K562 (cell line): ENCODE measurements around the gene AAGAB. TPM values are rescaled to one million over a fixed set of nuclear protein-coding genes. Genes with fewer than 3 reads are reported as not detected.

ENCODE experiments used
- ATAC-seq: fragments of 200-7000 bp; cut with Tn5 transposase; 3 replicates; pipeline ENCODE4 v1.9.1; 2020; ENCODE audit warnings: moderate library complexity
- BruUV-seq: library from RNA; stranded (reverse); fragments of 400-500 nt; replicated peaks from 2 replicates; lab custom pipeline; 2021; lab: Mats Ljungman, UMichigan
- CTCF ChIA-PET: fragments of 300-600 bp; formaldehyde crosslinking; extraction: SDS; loops from one replicate; lab custom pipeline; 2021; ENCODE audit warnings: low intra/inter-chr PET ratio; lab: Yijun Ruan, JAX
- POLR2A ChIA-PET: fragments of 300-600, 350-650 bp; sonication (Branson Sonifier 250); formaldehyde crosslinking; extraction: SDS; loops from one replicate; lab custom pipeline; 2021; ENCODE audit warnings: antibody characterized with exemption, inconsistent platforms; lab: Yijun Ruan, JAX
- DNase-seq, 4 experiments: peaks; one replicate each; pipeline versions ENCODE4 v3.0.0 to v3.0.0-alpha.2; 2011 to 2018; ENCODE audit warnings: low spot score in 3 of 4, mixed read lengths in 3 of 4; ENCODE audit errors: extremely low read depth in 1 of 4
- FAIRE-seq: peaks from 2 replicates; lab custom pipeline; 2011; peaks lifted over from hg19 to GRCh38; lab: Jason Lieb, UNC
- H2AFZ ChIP-seq: 2 replicates; pipeline ENCODE4 v1.6.0; 2011; ENCODE audit warnings: low read depth, low read length, control low read depth, inconsistent platforms
- H3K27ac ChIP-seq: fragments of 200-600 bp; 3 replicates; pipeline ENCODE4 v1.8.0; 2011; ENCODE audit warnings: low read depth, mild to moderate bottlenecking, control low read depth, inconsistent platforms, low read length, moderate library complexity, mixed read lengths; ENCODE audit errors: extremely low read depth
- H3K27me3 ChIP-seq, 2 experiments: fragments of 300-600 bp in 1 of 2; 2 replicates in 1 of 2; 3 replicates in 1 of 2; pipeline versions ENCODE4 v1.6.0 to v1.8.0; 2011; ENCODE audit warnings: inconsistent platforms in 2 of 2, low read length in 2 of 2, mild to moderate bottlenecking in 1 of 2, mixed read lengths in 1 of 2, moderate library complexity in 1 of 2; ENCODE audit not compliant: control insufficient read depth in 2 of 2, insufficient read depth in 2 of 2
- H3K36me3 ChIP-seq: fragments of 300-600 bp; 3 replicates; pipeline ENCODE4 v1.8.0; 2011; ENCODE audit warnings: mild to moderate bottlenecking, low read length, inconsistent platforms; ENCODE audit not compliant: control insufficient read depth, insufficient read depth
- H3K4me1 ChIP-seq, 2 experiments: fragments of 200-600 bp in 1 of 2; replicated peaks in 1 of 2; 2 replicates in 1 of 2; 3 replicates in 1 of 2; pipeline versions ENCODE4 v1.5.1 to v1.8.0; 2011; ENCODE audit warnings: inconsistent platforms in 2 of 2, low read length in 2 of 2, mild to moderate bottlenecking in 1 of 2, mixed read lengths in 1 of 2, moderate library complexity in 1 of 2; ENCODE audit not compliant: control insufficient read depth in 2 of 2, insufficient read depth in 2 of 2
- H3K4me2 ChIP-seq: 2 replicates; pipeline ENCODE4 v1.6.1; 2011; ENCODE audit warnings: low read length, control low read depth, inconsistent platforms, mixed read lengths; ENCODE audit not compliant: insufficient read depth
- H3K4me3 ChIP-seq: fragments of 200-600 bp; sonication (generic), shearing (Covaris generic); 2 replicates; pipeline ENCODE4 v1.5.1; 2016; ENCODE audit warnings: control low read depth, inconsistent platforms
- H3K79me2 ChIP-seq: fragments of 200-600 bp; 3 replicates; pipeline ENCODE4 v1.8.0; 2011; ENCODE audit warnings: low read length, inconsistent platforms; ENCODE audit not compliant: control insufficient read depth, insufficient read depth
- H3K9ac ChIP-seq, 2 experiments: 2 replicates each; pipeline versions ENCODE4 v1.6.0 to v1.6.1; 2011; ENCODE audit warnings: low read depth in 2 of 2, low read length in 2 of 2, control low read depth in 1 of 2, inconsistent platforms in 1 of 2, mild to moderate bottlenecking in 1 of 2, mixed read lengths in 1 of 2; ENCODE audit not compliant: insufficient read depth in 1 of 2
- H3K9me1 ChIP-seq: one replicate; pipeline ENCODE4 v1.6.0; 2011; ENCODE audit warnings: inconsistent platforms, mild to moderate bottlenecking, low read length, moderate library complexity; ENCODE audit not compliant: control insufficient read depth, insufficient read depth
- H3K9me3 ChIP-seq: replicated peaks from 2 replicates; pipeline ENCODE4 v1.5.1; 2011; ENCODE audit warnings: low read depth, low read length, inconsistent platforms; ENCODE audit not compliant: control insufficient read depth, insufficient read depth
- H4K20me1 ChIP-seq: replicated peaks from 2 replicates; pipeline ENCODE4 v1.6.1; 2011; ENCODE audit warnings: low read length, inconsistent platforms, mixed read lengths; ENCODE audit not compliant: control insufficient read depth, insufficient read depth
- C11orf30 ChIP-seq: fragments of 450-650 bp; IDR thresholded peaks from 2 replicates; pipeline ENCODE4 v1.6.1; 2016; ENCODE audit warnings: low read depth, mild to moderate bottlenecking
- CBX1 ChIP-seq: sonication (generic); IDR thresholded peaks from 2 replicates; pipeline ENCODE4 v1.6.1; 2016; ENCODE audit warnings: antibody characterized with exemption, low read depth, mild to moderate bottlenecking
- CEBPG ChIP-seq, 3 experiments: fragments of 200-800 bp in 1 of 3; sonication (Bioruptor generic) in 1 of 3; sonication (generic) in 1 of 3; formaldehyde crosslinking in 1 of 3; IDR thresholded peaks in 2 of 3; conservative IDR thresholded peaks in 1 of 3; 2 replicates each; pipeline versions ENCODE4 v1.6.1 to v1.8.0; 2016 to 2022; ENCODE audit warnings: missing compliant biosample characterization in 2 of 3, missing genetic modification characterization in 2 of 3, mild to moderate bottlenecking in 1 of 3, missing genetic modification reagents in 1 of 3
- CSDE1 ChIP-seq, 2 experiments: fragments of 450-650 bp; IDR thresholded peaks; 2 replicates each; pipeline ENCODE4 v1.6.1; 2016; ENCODE audit warnings: mild to moderate bottlenecking in 1 of 2
- FOSL1 ChIP-seq: fragments of 200-800 bp; sonication (Bioruptor generic); conservative IDR thresholded peaks from 2 replicates; pipeline ENCODE4 v1.6.1; 2016; ENCODE audit warnings: missing genetic modification characterization, missing compliant biosample characterization
- HEY1 ChIP-seq: fragments of 250-450 bp; sonication (Bioruptor Pico); IDR thresholded peaks from 2 replicates; pipeline ENCODE4 v1.5.0; 2020; ENCODE audit warnings: mild to moderate bottlenecking, moderate library complexity, borderline replicate concordance
- HIVEP1 ChIP-seq: fragments of 250-450 bp; sonication (Bioruptor Pico); IDR thresholded peaks from 2 replicates; pipeline ENCODE4 v1.4.0; 2020; ENCODE audit warnings: mild to moderate bottlenecking
- PHF20 ChIP-seq: fragments of 450-650 bp; IDR thresholded peaks from 2 replicates; pipeline ENCODE4 v1.6.1; 2018; ENCODE audit not compliant: partially characterized antibody
- PHF21A ChIP-seq: fragments of 450-650 bp; IDR thresholded peaks from 2 replicates; pipeline ENCODE4 v1.6.1; 2017; ENCODE audit warnings: low read depth, borderline replicate concordance
- TRIM24 ChIP-seq, 2 experiments: fragments of 450-650 bp; IDR thresholded peaks; 2 replicates each; pipeline ENCODE4 v1.6.1; 2016
- in situ Hi-C: fragments of 300-500 bp; cut with MboI; formaldehyde crosslinking; loops from 4 replicates; pipeline ENCODE4 v1.15.0; 2018; ENCODE audit warnings: inconsistent platforms, mixed read lengths
- intact Hi-C: fragments of 100-400 bp; cut with micrococcal nuclease; formaldehyde crosslinking; loops from 2 replicates; pipeline ENCODE4 v1.14.2; 2022
- polyA plus RNA-seq, 8 experiments: library from polyadenylated mRNA; depleted of rRNA in 4 of 8; stranded (reverse) in 5 of 8; unstranded in 3 of 8; fragments of >200 nt; fragmentation: Nextera tagmentation in 2 of 8; fragmentation: Illumina TruSeq in 1 of 8; extraction: Ambion mirVana in 2 of 8; extraction: Trizol in 1 of 8; gene quantifications; 2 replicates each; pipeline versions ENCODE4 v1.2.1 to v1.2.3, GENCODE V29; 2011 to 2014; ENCODE audit warnings: inconsistent platforms in 1 of 8, missing spikeins in 1 of 8
- total RNA-seq, 7 experiments: library from RNA; depleted of rRNA in 6 of 7; stranded (reverse); fragments of >200 nt in 6 of 7; fragmentation: Illumina TruSeq in 2 of 7; extraction: Trizol in 2 of 7; gene quantifications; 2 replicates each; pipeline versions ENCODE4 v1.2.1 to v1.2.3, GENCODE V29; 2011 to 2021; ENCODE audit warnings: low replicate concordance in 1 of 7
- TF ChIP-seq, protein P1 (sequence below): fragments of 200-800 bp; sonication (Bioruptor generic); IDR thresholded peaks from 2 replicates; pipeline ENCODE4 v1.6.1; 2017; ENCODE audit warnings: missing genetic modification characterization, missing compliant biosample characterization
- TF ChIP-seq, protein P2 (sequence below): sonication (generic); formaldehyde crosslinking; IDR thresholded peaks from 2 replicates; pipeline ENCODE4 v1.8.0; 2023; ENCODE audit warnings: missing genetic modification reagents, mild to moderate bottlenecking, borderline replicate concordance

AAGAB gene
- total and polyA plus RNA-seq, 9 of the 15 experiments (the other 6 are each of a cell fraction or from before 2014, with no cell fraction given) = 17.8 to 109 (median 58.3) TPM

DNA sequence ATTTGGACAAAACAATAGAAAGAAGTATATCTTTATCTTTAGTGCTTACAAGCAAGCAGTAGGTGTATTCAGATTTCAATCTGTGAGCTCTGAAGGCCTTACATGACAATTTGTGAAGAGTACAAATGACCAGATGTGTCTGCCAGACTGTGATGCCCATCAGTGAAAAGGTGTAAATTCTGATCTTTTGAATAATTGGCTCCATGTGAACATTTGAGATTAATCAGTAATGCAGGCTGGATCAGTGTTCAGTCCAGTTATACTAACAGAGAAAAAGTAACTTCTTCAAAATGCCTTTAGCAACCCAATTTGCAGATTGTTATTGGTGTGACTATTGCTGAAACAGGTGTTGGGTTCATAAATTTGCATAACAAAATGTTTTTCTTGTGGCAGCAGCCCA is 5.3 kb upstream of the AAGAB start (continued):
- no peak for TF ChIP-seq PHF21A
- TF ChIP-seq FOSL1 = no peak
- no peak for TF ChIP-seq PHF20

DNA sequence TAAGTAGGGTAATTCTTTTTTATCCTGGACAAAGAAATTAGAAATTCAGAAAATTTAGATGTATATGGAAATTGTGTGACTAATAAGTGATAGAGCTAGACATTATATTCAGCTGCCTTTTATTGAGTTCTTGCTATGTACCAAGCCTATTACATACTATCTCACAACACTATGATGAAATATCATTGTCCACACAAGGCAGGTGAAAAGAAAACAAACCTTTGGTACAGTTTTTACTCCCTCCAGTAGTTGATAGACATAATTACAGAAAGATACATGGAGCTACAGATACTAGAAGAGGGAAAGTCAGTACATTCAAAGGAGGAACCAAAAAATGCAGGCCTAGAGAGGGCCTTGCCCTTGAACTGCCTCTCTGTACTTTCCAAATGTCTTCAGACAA is 4.9 kb upstream of the AAGAB start:
- Histone ChIP-seq H2AFZ (no peak overlapping the region), H3K36me3 (no peaks in the 10 kb centered on the region), H3K9me1 (no peaks in the 10 kb centered on the region), H4K20me1 (no peaks in the 10 kb centered on the region), H3K4me2 (no peak overlapping the region), H3K79me2 (peaks cover under 1% of the 10 kb centered on the region; the same call in 1 of the 3 replicates), H3K4me3 (no peak overlapping the region), H3K4me1 (peaks cover 4 to 11% of the 10 kb centered on the region in 2 experiments; a peak in 4 of 5 replicates), H3K27me3 (no peaks in the 10 kb centered on the region), H3K27ac (no peak overlapping the region), H3K9me3 (no peaks in the 10 kb centered on the region), H3K9ac (no peak overlapping the region)
- no peak for ATAC-seq
- FAIRE-seq = no peak
- BruUV-seq = no TSS peak
- intact Hi-C loops = no loop called here
- CTCF ChIA-PET = no interaction called here
- in situ Hi-C loops = no loop called here
- TF ChIP-seq CBX1 (no peak), HEY1 (CRISPR knock-in tag) (no peak), CSDE1 (IDR thresholded peaks at IDR 0.05) (no peak), HIVEP1 (no peak), C11orf30 (no peak), CEBPG (CRISPR knock-in tag; IDR thresholded peaks at IDR 0.05) (no peak), CEBPG (tag; conservative IDR thresholded peaks at IDR 0.05 in 1 of 2, IDR thresholded peaks at IDR 0.05 in 1 of 2) (0 out of 4 replicates have a peak, but pooled peaks of 1 of the 2 experiments have one; percentile 46), TRIM24 (IDR thresholded peaks at IDR 0.05) (no peak)
- TF ChIP-seq, protein P1, sequence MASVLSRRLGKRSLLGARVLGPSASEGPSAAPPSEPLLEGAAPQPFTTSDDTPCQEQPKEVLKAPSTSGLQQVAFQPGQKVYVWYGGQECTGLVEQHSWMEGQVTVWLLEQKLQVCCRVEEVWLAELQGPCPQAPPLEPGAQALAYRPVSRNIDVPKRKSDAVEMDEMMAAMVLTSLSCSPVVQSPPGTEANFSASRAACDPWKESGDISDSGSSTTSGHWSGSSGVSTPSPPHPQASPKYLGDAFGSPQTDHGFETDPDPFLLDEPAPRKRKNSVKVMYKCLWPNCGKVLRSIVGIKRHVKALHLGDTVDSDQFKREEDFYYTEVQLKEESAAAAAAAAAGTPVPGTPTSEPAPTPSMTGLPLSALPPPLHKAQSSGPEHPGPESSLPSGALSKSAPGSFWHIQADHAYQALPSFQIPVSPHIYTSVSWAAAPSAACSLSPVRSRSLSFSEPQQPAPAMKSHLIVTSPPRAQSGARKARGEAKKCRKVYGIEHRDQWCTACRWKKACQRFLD = no peak
- TF ChIP-seq, protein P2, sequence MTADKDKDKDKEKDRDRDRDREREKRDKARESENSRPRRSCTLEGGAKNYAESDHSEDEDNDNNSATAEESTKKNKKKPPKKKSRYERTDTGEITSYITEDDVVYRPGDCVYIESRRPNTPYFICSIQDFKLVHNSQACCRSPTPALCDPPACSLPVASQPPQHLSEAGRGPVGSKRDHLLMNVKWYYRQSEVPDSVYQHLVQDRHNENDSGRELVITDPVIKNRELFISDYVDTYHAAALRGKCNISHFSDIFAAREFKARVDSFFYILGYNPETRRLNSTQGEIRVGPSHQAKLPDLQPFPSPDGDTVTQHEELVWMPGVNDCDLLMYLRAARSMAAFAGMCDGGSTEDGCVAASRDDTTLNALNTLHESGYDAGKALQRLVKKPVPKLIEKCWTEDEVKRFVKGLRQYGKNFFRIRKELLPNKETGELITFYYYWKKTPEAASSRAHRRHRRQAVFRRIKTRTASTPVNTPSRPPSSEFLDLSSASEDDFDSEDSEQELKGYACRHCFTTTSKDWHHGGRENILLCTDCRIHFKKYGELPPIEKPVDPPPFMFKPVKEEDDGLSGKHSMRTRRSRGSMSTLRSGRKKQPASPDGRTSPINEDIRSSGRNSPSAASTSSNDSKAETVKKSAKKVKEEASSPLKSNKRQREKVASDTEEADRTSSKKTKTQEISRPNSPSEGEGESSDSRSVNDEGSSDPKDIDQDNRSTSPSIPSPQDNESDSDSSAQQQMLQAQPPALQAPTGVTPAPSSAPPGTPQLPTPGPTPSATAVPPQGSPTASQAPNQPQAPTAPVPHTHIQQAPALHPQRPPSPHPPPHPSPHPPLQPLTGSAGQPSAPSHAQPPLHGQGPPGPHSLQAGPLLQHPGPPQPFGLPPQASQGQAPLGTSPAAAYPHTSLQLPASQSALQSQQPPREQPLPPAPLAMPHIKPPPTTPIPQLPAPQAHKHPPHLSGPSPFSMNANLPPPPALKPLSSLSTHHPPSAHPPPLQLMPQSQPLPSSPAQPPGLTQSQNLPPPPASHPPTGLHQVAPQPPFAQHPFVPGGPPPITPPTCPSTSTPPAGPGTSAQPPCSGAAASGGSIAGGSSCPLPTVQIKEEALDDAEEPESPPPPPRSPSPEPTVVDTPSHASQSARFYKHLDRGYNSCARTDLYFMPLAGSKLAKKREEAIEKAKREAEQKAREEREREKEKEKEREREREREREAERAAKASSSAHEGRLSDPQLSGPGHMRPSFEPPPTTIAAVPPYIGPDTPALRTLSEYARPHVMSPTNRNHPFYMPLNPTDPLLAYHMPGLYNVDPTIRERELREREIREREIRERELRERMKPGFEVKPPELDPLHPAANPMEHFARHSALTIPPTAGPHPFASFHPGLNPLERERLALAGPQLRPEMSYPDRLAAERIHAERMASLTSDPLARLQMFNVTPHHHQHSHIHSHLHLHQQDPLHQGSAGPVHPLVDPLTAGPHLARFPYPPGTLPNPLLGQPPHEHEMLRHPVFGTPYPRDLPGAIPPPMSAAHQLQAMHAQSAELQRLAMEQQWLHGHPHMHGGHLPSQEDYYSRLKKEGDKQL (CRISPR knock-in tag) = no peak
- POLR2A ChIA-PET = interaction anchor here (0.8 kb wide), 1 partner anchor 22 kb away, joined by 3 read pairs; no protein-coding TSS in a partner anchor
- DNase-seq = no peak
